HG02852 (cell line): ENCODE data around the gene ACBD3.
A peak's percentile ranks its signal among the peaks of the same experiment; 100 is the strongest.
"Not testable (repeated sequence)": the region's sequence is repeated elsewhere in the genome, so short reads cannot be mapped to it uniquely, and the experiment has no call there.

Experiments
- ATAC-seq: cut with Tn5 transposase; IDR thresholded peaks from one replicate; pipeline ENCODE4 v1.9.1; 2021; ENCODE audit warnings: mild to moderate bottlenecking, moderate library complexity; ENCODE audit not compliant: unreplicated experiment

ACBD3 gene

DNA sequence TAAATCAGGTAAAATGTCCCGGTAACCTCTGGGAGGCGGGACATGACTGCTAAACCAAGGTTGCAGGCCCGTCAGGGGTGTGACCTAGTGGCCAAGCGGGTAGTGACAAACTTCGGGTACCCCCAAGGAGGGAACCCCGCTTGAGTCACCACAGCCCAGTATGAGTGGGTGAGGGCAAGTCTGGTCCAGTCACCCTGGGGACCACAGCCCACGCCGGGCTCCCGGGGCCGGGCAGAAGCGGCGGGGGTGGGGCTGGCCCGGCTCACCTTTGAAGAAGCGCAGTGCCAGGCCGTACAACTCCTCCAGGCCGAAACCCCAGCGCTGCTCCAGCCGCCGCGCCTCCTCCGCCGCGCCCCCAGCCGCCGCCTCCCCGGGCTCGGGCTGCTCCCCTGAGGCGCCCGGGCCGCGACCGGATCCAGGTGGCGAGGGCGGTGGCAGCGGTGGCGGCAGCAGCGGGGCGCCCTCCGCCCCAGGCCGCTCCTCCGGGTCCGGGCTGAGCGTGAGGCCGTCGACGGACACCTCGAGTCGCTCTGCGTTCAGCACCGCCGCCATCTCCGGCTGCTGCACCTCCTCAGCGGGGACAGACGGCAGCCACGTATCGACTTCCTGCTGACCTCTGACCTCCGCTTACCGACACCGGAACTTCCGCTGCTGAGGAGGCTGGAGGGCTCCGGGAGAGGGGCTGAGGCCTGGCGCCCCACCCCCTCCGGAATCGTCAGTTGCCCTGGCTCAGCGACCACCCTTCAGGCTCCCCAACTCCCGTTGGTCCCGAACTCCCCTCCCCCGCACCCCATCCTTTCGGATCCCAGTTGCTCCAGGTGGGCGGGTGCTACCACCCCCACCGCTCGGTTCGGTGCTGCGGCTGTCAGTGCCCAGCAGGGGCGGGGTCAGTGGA, at the start of gene ACBD3:
ACBD3 (minus strand) TSS at position 618 of the 895 bp plus-strand sequence; CDS start at position 552, 66 bp downstream.
- peak; percentile 95 for ATAC-seq

DNA sequence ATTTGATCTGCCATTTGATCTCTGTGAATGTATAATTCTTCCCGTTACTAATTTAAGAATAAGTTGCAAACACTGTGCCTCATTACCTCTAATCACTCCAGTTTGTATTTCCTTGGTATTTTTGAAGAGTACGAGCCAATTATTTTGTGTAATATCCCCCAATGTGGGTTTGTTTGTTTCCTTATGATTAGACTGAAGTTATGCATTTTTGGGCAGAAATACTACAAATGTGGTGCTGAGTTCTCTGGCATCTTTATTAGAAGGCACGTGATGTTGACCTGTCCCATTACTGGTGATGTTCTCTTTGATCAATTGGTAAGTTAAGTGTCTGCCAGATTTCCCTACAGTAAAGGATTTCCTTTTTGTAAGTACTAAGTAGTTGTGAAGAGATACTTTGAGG, 47.3 kb upstream of the ACBD3 start:
- no peak for ATAC-seq

DNA sequence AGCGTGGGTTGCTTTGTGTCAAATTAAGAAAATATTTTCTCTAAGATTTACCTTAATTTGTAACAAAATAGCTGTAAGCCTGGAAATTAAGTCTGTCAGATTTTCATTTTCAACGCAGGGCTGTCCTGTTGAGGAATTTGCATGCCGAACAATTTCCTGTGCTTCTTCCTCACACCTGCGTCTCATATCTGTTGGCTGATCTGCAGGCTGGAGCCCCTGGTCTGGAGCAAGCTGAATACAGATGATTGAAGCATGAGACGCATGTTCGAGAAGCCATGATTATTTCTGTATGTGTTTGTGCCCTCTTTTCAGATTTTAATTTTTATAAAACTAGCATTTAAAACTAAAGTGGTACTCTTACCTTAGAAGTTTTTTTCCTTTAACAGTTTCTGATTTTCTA, 46.8 kb upstream of the ACBD3 start:
- no peak for ATAC-seq

DNA sequence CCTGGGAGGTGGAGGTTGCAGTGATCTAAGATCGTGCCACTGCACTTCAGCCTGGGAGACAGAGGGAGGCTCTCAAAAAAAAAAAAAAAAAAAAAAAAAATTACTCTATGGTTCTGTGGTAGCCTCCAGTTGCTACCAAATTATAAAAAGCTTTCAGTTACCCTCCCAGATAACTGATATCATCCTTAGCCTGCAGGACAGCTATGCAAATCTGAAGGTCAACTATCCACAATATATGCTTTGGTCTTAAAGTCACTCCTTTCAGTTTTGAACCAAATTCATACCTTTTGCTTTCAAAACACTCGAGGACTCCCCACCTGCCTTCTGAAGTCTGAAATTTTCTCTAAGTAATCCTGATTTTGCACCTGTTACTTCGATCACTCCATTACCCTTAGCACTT, 40.1 kb upstream of the ACBD3 start:
- no peak for ATAC-seq

DNA sequence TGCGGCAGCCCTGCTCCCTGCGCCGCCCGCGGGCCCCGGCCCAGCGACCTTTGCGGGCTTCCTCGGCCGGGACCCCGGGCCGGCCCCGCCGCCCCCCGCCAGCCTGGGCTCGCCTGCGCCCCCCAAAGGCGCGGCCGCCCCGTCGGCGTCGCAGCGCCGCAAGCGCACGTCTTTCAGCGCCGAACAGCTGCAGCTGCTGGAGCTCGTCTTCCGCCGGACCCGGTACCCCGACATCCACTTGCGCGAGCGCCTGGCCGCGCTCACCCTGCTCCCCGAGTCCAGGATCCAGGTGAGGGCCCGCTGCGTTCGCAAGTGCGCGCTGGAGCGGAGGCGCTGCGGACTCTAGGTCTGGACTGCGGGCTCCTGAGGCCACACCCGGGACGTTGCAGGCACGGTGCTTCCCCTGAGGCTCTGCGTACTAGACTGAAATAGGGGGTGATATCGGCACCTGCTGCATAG, 37.3 kb upstream of the ACBD3 start:
- ATAC-seq: peak; percentile 76

DNA sequence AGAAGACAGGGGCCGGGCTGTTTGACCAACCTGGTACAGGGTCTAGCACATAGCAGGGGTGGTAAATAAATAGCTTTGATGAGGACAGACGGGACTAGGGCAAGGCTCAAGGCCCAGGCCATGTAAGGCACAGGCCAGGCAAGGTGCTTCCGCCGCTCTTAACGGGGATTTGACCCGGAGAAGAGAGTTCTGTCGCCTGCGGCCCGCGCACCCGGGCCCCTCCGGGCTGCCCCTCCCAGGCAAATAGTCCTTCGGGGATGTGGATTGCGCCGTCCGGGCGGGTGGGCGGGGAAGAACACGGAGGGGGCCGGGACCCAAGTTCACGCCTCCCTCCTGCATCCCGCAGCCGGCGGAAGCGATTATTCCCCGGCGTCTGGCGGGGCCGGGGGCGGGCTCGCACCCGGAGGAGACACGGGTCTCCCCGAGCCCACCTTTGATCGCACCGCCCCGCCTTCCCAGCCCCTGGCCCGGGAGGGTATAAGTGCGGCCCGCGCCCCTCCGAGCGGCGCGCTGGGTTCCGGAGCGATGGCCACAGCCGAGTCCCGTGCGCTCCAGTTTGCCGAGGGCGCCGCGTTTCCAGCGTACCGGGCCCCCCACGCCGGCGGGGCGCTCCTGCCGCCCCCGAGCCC, 36.7 kb upstream of the ACBD3 start, which contains the start of gene MIXL1:
MIXL1 (plus strand) TSS at position 508 of the 629 bp plus-strand sequence; CDS start at position 526, 18 bp downstream.
- ATAC-seq: peak; percentile 34

DNA sequence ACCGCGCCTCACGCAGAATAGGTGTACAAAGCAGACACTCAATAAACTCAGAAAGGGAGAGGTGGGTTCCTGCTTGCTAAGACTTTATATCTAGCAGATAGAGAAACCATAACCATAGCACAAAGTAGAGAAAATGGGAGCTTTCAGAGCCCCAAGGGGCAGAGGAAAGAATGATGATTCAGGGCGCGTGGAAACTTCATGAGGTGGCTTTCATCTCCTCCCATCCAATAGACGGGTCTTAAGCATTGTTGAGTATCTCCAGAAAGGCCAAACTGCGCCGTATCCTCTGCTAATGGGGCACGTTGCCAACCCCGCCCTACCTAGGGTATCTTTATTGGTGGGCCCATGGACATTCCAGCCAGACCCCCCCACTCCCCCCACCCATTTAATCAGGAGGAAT, 36.1 kb upstream of the ACBD3 start:
- ATAC-seq: no peak

DNA sequence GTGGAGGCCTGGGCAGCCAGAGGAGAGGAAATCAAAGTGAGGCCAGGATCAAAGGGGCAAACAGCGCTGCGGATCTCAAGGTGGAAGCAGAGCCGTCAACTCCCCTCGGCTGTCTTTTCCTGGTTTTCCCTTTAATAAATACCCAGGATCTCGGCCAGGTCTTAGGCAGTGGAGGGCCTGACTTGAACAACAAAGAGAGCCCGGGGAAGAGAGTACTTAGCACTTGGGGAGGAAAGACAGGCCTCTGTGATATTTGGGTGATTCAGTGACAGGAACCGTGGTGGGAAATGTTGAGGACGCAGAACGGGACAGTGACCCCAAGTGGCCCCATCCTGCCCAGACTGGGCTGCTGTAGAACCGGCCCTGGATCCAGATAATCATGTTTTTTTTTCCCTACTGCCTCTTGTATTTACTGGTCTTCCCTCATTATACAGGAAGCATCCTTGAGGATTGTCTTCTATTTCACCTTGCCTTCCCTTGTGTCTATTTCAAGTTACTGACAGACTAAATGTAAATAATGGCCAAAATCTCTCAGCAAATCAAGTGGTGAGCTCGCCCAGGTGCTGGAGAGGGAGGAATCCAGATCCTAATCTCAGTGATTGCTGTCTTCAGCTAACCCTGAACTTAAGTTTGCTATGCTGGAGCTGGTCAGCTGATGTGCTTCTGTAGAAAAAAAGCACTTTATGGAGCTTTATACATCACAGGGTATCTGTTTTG, 34.1 kb upstream of the ACBD3 start:
- ATAC-seq: no peak

DNA sequence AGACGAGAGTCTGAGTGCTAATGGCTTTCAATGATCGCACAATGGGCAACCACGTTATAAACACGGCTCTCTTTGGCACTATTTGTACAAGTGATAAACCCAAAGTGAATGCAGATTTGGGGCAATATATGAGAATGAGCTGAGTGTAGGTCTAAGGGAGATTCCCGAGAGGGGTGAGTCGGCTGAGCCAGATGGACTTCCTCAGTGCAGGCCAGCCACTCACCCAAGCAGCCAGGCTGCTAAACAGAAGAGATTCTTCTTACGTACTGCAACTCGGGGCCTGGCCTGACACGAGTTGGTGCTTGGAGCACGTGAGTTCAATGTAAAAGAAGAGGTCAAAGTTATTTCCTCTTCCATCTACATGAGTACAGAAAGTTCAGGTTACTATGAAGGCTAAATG, 30.7 kb upstream of the ACBD3 start:
- no peak for ATAC-seq

DNA sequence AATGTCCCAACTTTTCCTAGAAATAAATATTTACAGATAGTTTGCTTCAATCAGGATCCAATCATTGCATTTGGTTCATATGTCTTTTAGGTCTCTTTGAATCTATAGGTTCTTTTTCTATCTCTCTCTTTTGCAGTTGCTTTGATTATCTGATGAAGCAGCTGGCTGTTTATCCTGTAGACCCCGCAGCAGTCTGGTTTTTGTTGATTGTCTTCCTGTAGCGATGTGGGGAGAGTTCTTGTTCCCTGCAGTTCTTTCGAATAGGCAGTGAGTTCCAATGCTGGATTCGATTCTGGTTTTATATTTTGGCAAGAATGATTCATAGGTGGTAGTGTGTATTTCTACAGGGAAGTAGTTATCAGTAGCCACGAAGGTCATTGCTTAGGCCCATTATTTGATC, 29.5 kb upstream of the ACBD3 start:
- no peak for ATAC-seq

DNA sequence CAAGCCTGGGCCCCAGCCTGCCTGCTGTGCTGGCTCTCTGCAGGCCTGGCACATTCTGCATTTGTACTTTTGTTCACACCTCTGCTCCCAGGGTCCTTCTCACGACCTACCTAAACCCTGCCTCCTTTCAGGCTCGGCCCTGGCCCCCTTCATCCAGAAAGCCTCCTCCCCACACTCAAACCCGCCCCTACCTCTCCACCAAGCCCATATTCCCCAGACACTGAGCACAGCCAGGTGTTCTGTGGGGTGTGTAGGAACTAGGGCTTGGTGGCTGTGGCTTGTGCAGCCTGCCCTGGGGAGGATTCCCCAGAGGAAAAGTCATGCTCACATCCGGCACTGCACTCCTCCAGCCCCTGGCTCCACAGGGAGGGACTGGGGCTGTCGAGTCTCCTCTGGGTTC, 28.7 kb upstream of the ACBD3 start:
- ATAC-seq: no peak

DNA sequence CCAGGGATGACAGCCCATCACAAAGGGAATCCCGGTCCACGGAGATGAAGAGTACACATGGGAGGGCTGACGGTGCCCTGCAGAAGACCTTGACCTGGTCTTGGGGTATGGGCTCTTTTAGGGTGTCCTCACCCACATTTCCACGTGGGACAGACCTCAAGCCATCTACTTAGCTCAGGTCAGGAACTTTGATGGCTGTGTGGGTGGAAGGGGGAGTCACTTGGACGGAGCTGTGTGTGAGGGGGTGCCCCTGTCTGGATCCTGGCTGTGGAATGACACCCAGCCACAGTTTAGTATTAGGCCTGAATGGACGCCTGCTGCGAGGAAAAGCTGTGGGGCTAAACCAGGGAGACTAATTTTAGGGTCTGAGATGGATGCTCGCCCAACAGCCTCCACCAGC, 26.0 kb upstream of the ACBD3 start:
- no peak for ATAC-seq

DNA sequence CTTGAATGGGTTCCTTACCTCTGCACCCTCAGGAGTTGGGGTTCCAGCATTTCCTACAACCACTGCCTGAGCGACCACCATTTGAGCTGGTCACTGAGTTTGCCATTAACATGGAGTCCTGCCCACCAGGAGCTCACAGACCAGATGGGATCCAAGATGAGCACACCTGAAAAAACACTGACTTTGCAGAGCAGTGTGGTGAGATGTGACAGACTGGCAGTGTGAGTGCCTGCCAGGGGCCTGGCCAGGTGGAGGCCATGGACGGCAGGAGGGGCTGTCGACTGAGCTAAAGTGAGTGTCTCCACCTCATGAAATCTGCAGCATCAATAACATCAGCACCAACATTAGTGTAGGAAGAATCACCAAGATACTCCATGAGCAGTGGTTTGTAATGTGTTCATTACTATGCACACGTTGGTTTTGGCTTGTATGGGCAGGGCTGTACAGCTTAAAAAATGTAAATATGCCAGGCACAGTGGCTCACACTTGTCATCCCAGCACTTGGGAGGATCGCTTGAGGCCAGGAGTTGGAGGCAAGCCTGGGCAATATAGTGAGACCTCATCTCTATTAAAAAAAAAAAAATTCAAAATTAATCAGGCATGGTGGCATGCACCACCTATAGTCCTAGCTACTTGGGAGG, 24.8 kb upstream of the ACBD3 start:
- no peak for ATAC-seq

DNA sequence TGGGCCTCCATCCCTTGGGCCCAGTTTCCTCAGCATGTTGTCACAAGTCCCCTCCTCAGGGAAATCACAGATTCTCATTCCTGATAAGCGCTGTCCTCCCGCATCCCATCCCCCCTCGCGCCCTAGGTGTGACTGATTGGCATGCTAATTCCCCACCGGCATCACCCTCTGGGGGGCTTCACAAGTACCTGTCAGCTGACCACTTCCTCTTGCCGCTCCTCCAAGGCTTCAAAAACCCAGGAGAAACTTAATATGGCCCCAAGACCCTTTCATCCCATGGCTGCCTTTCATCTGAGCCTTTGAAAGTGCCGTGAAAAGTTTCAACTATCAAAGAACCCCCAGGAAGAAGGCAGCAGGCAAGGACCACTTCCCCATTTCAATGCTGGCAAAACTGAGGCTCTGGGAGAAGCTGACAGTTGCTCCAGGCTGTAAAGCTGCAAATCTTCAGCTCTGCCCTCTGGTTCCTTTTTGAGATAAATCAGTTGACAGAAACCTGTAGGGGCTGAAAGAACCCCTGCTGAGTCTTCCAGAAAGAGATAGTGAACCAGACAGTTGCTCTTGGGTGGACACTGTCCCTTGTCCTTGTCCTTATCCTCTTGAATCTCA, 24.1 kb upstream of the ACBD3 start:
- ATAC-seq: no peak

DNA sequence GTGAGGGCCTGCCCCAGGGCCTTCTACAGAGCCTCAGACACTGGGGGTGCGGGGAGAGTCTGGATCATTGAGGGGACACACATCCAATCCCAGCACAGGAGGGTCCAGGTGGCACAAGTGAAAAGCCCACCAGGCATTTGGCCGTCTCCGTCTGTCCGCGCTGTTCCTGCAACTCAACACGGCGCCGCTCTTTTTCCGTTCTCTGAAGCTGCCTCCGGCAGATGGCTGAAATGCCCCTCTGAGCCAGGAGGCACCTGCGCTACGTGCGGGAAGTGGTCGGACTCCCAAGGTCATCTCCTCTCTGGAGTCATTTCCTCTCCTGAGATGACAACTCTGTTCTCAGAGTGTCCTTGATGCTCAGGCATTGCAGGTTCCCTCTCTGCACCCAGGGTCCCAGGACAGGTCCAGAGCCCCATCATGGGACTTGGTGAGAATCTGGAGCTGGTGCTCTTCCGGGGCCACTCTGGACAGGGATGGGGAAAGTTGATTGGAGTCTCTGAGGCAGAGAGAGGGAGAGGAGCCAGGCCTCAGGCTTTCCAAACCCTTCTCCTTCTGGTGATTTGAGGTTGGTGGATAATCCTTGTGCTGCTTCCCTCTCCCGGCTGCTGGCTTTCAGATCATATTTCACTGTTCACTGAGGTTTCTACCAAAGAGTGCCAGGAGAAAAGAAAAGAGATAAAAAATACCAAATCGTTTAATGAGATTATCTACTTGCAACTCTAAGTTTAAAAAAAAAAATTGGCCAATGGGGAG, 22.9 kb upstream of the ACBD3 start:
- no peak for ATAC-seq

DNA sequence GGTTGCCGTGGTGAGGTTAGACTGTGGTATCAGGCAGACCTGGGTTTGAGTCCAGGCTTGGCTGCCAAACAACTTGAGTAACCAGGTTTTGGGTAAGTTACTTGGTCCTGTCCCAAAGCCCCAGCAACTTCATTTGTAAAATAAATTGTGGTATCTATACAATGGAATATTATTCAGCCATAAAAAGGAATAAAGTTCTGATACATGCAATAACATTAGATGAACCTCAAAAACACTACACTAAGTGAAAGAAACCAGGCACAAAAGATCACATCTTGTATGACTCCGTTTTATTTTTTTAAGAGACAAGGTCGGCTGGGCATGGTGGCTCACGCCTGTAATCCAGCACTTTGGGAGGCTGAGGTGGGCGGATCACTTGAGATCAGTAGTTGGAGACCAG, 20.5 kb upstream of the ACBD3 start:
- ATAC-seq: no peak

DNA sequence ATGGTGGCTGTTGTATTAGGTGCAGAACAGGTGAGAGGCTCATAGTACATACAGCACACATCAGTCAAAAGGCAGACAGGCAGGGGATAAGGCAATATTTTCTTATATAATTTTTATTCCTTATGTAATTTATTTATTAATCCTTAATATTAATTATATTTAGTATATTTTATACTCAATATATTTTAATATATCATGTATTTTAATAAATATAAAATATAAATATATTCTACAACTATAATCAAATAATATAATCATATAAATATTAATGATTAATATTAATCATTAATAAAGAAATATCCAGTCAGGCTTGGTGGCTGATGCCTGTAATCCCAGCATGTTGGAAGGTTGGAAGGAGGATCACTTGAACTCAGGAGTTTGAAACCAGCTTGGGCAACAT, 17.7 kb upstream of the ACBD3 start:
- ATAC-seq: no peak

DNA sequence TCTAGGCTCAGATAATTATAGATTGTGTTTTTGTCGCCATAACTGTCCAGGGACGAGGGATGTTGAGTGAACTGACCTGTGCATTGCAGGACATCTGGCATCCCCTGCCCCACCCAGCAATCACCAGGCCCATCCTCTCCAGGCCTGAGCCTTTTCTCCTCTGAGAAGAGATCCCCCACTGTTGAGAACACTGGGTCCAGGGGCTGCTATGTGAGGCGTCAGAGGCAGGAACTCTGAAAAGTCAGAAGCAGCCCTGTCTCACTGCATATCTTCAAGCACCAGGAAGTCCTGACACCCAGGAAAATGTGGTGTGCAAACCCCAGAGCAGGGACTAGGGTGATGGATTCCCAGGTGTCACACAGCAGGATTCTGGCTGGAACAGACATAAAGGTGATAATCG, 17.1 kb upstream of the ACBD3 start:
- ATAC-seq: no peak

DNA sequence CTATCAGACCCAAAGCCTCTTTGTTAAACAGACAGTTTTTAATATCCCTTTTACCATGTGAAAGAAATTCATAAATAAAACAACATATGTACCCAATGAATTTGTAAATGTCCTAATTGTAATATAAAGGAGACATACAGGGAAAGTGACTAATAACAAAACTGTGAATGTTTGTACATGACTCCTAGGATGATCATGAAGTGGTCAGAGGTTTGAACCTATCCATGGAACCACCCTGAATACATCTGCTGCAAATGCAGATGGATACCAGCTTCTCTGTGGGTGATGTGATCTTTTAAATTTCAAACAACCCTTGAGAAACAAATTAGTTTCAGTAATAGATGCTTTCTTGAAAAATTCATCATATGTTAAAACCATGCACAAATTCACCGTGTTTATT, 16.7 kb upstream of the ACBD3 start:
- no peak for ATAC-seq

DNA sequence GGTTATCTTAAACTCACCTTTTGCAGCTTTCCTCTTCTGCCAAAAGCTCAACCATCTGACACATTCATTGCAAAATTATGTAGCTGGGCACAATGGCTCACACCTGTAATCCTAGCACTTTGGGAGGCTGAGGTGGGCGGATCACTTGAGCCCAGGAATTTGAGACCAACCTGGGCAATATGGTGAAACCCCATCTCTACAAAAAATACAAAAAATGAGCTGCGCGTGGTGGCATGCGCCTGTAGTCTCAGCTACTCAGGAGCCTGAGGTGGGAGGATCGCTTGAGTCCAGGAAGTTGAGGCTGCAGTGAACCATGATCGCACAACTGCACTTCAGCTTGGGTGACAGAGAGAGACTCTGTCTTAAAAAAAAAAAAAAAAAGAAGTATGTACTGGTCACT, 16.1 kb upstream of the ACBD3 start:
- ATAC-seq: not testable (repeated sequence)
